IMR-90 (cell line): ENCODE data around the gene NPIPB8. TPM values are rescaled to one million over a fixed set of nuclear protein-coding genes. Genes with fewer than 3 reads are reported as not detected.

Experiments
- ATAC-seq: fragments of 200-7000 bp; cut with Tn5 transposase; 2 replicates; pipeline ENCODE4 v1.9.1; 2020; ENCODE audit warnings: low read depth, mild to moderate bottlenecking, moderate library complexity
- BruUV-seq: library from RNA; stranded (reverse); fragments of 400-500 nt; replicated peaks from 2 replicates; lab custom pipeline; 2021; lab: Mats Ljungman, UMichigan
- CTCF ChIA-PET: fragments of 300-600 bp; formaldehyde crosslinking; extraction: SDS; loops from one replicate; lab custom pipeline; 2021; ENCODE audit warnings: antibody characterized with exemption; lab: Yijun Ruan, JAX
- POLR2A ChIA-PET: fragments of 300-600 bp; sonication (Branson Sonifier 250); formaldehyde crosslinking; loops from one replicate; lab custom pipeline; 2022; ENCODE audit warnings: antibody characterized with exemption; ENCODE audit not compliant: unreplicated experiment; lab: Charles Lee
- DNase-seq: peaks from one replicate; pipeline ENCODE4 v3.0.0; 2013
- H2AFZ ChIP-seq: replicated peaks from 2 replicates; pipeline ENCODE3; 2013; ENCODE audit warnings: low read length, mild to moderate bottlenecking; ENCODE audit not compliant: poor library complexity
- H2AK5ac ChIP-seq: 2 replicates; pipeline ENCODE4 v1.6.1; 2013; ENCODE audit warnings: low read depth, low read length, inconsistent platforms
- H2AK9ac ChIP-seq: replicated peaks from 2 replicates; pipeline ENCODE3; 2013; ENCODE audit warnings: mild to moderate bottlenecking, low read depth, low read length, moderate library complexity; ENCODE audit not compliant: poor library complexity
- H2BK120ac ChIP-seq: 2 replicates; pipeline ENCODE4 v1.6.1; 2013; ENCODE audit warnings: low read depth, low read length, inconsistent platforms
- H2BK15ac ChIP-seq: 3 replicates; pipeline ENCODE4 v1.6.1; 2013; ENCODE audit warnings: low read depth, low read length, inconsistent platforms
- H2BK20ac ChIP-seq: 2 replicates; pipeline ENCODE4 v1.6.1; 2013; ENCODE audit warnings: low read depth, mild to moderate bottlenecking, inconsistent platforms, low read length, moderate library complexity
- H2BK5ac ChIP-seq: 2 replicates; pipeline ENCODE4 v1.6.1; 2013; ENCODE audit warnings: mild to moderate bottlenecking, low read depth, low read length, inconsistent platforms; ENCODE audit not compliant: poor library complexity, severe bottlenecking
- H3K14ac ChIP-seq: replicated peaks from 2 replicates; pipeline ENCODE4 v1.6.1; 2013; ENCODE audit warnings: low read depth, low read length, inconsistent platforms
- H3K18ac ChIP-seq: 2 replicates; pipeline ENCODE4 v1.6.1; 2013; ENCODE audit warnings: low read depth, low read length, control low read depth
- H3K23ac ChIP-seq: 2 replicates; pipeline ENCODE4 v1.6.1; 2013; ENCODE audit warnings: low read depth, low read length, inconsistent platforms
- H3K27ac ChIP-seq: 2 replicates; pipeline ENCODE4 v1.5.1; 2013; ENCODE audit warnings: mild to moderate bottlenecking, control low read depth, low read length; ENCODE audit not compliant: insufficient read depth
- H3K27me3 ChIP-seq: 2 replicates; pipeline ENCODE4 v1.6.1; 2013; ENCODE audit warnings: low read length; ENCODE audit not compliant: control insufficient read depth, insufficient read depth
- H3K36me3 ChIP-seq: 2 replicates; pipeline ENCODE4 v1.6.1; 2013; ENCODE audit warnings: low read length, mixed read lengths; ENCODE audit not compliant: control insufficient read depth, insufficient read depth
- H3K4ac ChIP-seq: 2 replicates; pipeline ENCODE4 v1.6.1; 2013; ENCODE audit warnings: low read depth, low read length, inconsistent platforms
- H3K4me1 ChIP-seq: 2 replicates; pipeline ENCODE4 v1.6.1; 2013; ENCODE audit warnings: low read length, mixed read lengths; ENCODE audit not compliant: control insufficient read depth, insufficient read depth
- H3K4me2 ChIP-seq: 2 replicates; pipeline ENCODE4 v1.6.1; 2013; ENCODE audit warnings: low read depth, mild to moderate bottlenecking, control low read depth, low read length, moderate library complexity
- H3K4me3 ChIP-seq: 2 replicates; pipeline ENCODE4 v1.5.1; 2013; ENCODE audit warnings: low read depth, mild to moderate bottlenecking, control low read depth, low read length, moderate library complexity; ENCODE audit not compliant: insufficient read depth
- H3K56ac ChIP-seq: 2 replicates; pipeline ENCODE4 v1.6.1; 2013; ENCODE audit warnings: low read length, inconsistent platforms; ENCODE audit not compliant: insufficient read depth; ENCODE audit errors: extremely low read depth
- H3K79me1 ChIP-seq, 2 experiments: 2 replicates each; pipeline ENCODE4 v1.6.1; 2013; ENCODE audit warnings: low read length in 2 of 2, inconsistent platforms in 1 of 2, low read depth in 1 of 2
- H3K9ac ChIP-seq: 2 replicates; pipeline ENCODE4 v1.6.1; 2013; ENCODE audit warnings: low read depth, low read length, control low read depth
- H3K9me1 ChIP-seq: 2 replicates; pipeline ENCODE4 v1.6.1; 2013; ENCODE audit warnings: low read length, inconsistent platforms; ENCODE audit not compliant: insufficient read depth
- H3K9me3 ChIP-seq: 2 replicates; pipeline ENCODE4 v1.6.1; 2013; ENCODE audit warnings: low read length; ENCODE audit not compliant: control insufficient read depth, insufficient read depth
- H4K20me1 ChIP-seq: 2 replicates; pipeline ENCODE4 v1.6.1; 2013; ENCODE audit warnings: low read length, inconsistent platforms; ENCODE audit not compliant: insufficient read depth
- H4K5ac ChIP-seq: 2 replicates; pipeline ENCODE4 v1.6.1; 2013; ENCODE audit warnings: mild to moderate bottlenecking, low read depth, low read length, control low read depth
- H4K8ac ChIP-seq, 2 experiments: 2 replicates each; pipeline ENCODE4 v1.6.1; 2013; ENCODE audit warnings: low read depth in 2 of 2, low read length in 2 of 2, control low read depth in 1 of 2, inconsistent platforms in 1 of 2
- H4K91ac ChIP-seq: 2 replicates; pipeline ENCODE4 v1.6.1; 2013; ENCODE audit warnings: low read depth, low read length, inconsistent platforms; ENCODE audit not compliant: insufficient read depth
- BHLHE40 ChIP-seq: fragments of 150-350 bp; IDR thresholded peaks from 2 replicates; pipeline ENCODE4 v1.6.1; 2016; ENCODE audit warnings: mild to moderate bottlenecking, low read depth, low read length
- CEBPB ChIP-seq: IDR thresholded peaks from 2 replicates; pipeline ENCODE4 v1.6.1; 2012; ENCODE audit warnings: low read depth, low read length, improper control_type of control experiment
- CHD1 ChIP-seq: IDR thresholded peaks from 2 replicates; pipeline ENCODE4 v1.6.1; 2012; ENCODE audit warnings: low read depth, low read length, improper control_type of control experiment
- CTCF ChIP-seq: conservative IDR thresholded peaks from 2 replicates; pipeline ENCODE4 v1.5.1; 2012; ENCODE audit warnings: mild to moderate bottlenecking, low read depth, low read length, improper control_type of control experiment
- ELK1 ChIP-seq: fragments of 150-350 bp; IDR thresholded peaks from 2 replicates; pipeline ENCODE4 v1.6.1; 2016; ENCODE audit warnings: low read depth, mild to moderate bottlenecking, low read length, moderate library complexity, borderline replicate concordance
- FOS ChIP-seq: fragments of 150-350 bp; IDR thresholded peaks from 2 replicates; pipeline ENCODE4 v1.6.1; 2016; ENCODE audit warnings: low read depth, low read length
- MAFK ChIP-seq: IDR thresholded peaks from 2 replicates; pipeline ENCODE4 v1.6.1; 2012; ENCODE audit warnings: low read depth, low read length, improper control_type of control experiment
- MAZ ChIP-seq: IDR thresholded peaks from 2 replicates; pipeline ENCODE4 v1.6.1; 2012; ENCODE audit warnings: low read depth, mild to moderate bottlenecking, low read length, improper control_type of control experiment, moderate library complexity, borderline replicate concordance
- MXI1 ChIP-seq: IDR thresholded peaks from 2 replicates; pipeline ENCODE4 v1.6.1; 2012; ENCODE audit warnings: low read depth, mild to moderate bottlenecking, low read length, moderate library complexity, borderline replicate concordance
- NFE2L2 ChIP-seq: fragments of 150-350 bp; IDR thresholded peaks from 2 replicates; pipeline ENCODE4 v1.6.1; 2016; ENCODE audit warnings: low read depth, mild to moderate bottlenecking, low read length
- POLR2A ChIP-seq: IDR thresholded peaks from 2 replicates; pipeline ENCODE4 v1.6.1; 2012; ENCODE audit warnings: mild to moderate bottlenecking, low read depth, low read length
- RAD21 ChIP-seq: IDR thresholded peaks from 2 replicates; pipeline ENCODE4 v1.6.1; 2012; ENCODE audit warnings: low read length, improper control_type of control experiment
- RCOR1 ChIP-seq: IDR thresholded peaks from 2 replicates; pipeline ENCODE4 v1.6.1; 2012; ENCODE audit warnings: mild to moderate bottlenecking, low read length, improper control_type of control experiment; ENCODE audit not compliant: insufficient replicate concordance
- SMC3 ChIP-seq: fragments of 150-350 bp; IDR thresholded peaks from 2 replicates; pipeline ENCODE4 v1.6.1; 2016; ENCODE audit warnings: low read depth, mild to moderate bottlenecking, antibody characterized with exemption, low read length, moderate library complexity
- USF2 ChIP-seq: fragments of 150-350 bp; IDR thresholded peaks from 2 replicates; pipeline ENCODE4 v1.6.1; 2017; ENCODE audit warnings: mild to moderate bottlenecking, antibody characterized with exemption, low read length, low read depth
- WGBS, 2 experiments: methylation state at CpG; one replicate each; pipeline versions ENCODE4 v1.1.5 to v1.1.7; 2013; ENCODE audit warnings: missing lambda C conversion rate in 2 of 2; ENCODE audit not compliant: insufficient read length in 1 of 2; ENCODE audit errors: extremely low coverage in 2 of 2; 5-methylcytosine and 5-hydroxymethylcytosine counted together
- dilution Hi-C: fragments of 300-500 bp; cut with HindIII; formaldehyde crosslinking; loops from one replicate; pipeline ENCODE4 v1.14.3; 2018; ENCODE audit warnings: low sequenced_read_pairs; ENCODE audit not compliant: unreplicated experiment
- in situ Hi-C: fragments of 300-500 bp; cut with MboI; formaldehyde crosslinking; loops from 3 replicates; pipeline ENCODE4 v1.14.3; 2019; ENCODE audit warnings: low sequenced_read_pairs, inconsistent platforms, mixed read lengths
- intact Hi-C: fragments of 100-400 bp; cut with micrococcal nuclease; formaldehyde crosslinking; loops from 2 replicates; pipeline ENCODE4 v1.10.0; 2022
- polyA plus RNA-seq, 3 experiments: library from polyadenylated mRNA; depleted of rRNA; stranded (reverse); fragments of >200 nt; gene quantifications; 2 replicates each; pipeline ENCODE4 v1.2.3, GENCODE V29; 2012; ENCODE audit warnings: low replicate concordance in 1 of 3
- total RNA-seq: library from RNA; depleted of rRNA; stranded (reverse); fragments of >200 nt; gene quantifications from 2 replicates; pipeline ENCODE4 v1.2.3, GENCODE V29; 2012

NPIPB8 gene
- total and polyA plus RNA-seq, 2 of the 4 experiments (the other 2 are of a cell fraction) = not detected

DNA sequence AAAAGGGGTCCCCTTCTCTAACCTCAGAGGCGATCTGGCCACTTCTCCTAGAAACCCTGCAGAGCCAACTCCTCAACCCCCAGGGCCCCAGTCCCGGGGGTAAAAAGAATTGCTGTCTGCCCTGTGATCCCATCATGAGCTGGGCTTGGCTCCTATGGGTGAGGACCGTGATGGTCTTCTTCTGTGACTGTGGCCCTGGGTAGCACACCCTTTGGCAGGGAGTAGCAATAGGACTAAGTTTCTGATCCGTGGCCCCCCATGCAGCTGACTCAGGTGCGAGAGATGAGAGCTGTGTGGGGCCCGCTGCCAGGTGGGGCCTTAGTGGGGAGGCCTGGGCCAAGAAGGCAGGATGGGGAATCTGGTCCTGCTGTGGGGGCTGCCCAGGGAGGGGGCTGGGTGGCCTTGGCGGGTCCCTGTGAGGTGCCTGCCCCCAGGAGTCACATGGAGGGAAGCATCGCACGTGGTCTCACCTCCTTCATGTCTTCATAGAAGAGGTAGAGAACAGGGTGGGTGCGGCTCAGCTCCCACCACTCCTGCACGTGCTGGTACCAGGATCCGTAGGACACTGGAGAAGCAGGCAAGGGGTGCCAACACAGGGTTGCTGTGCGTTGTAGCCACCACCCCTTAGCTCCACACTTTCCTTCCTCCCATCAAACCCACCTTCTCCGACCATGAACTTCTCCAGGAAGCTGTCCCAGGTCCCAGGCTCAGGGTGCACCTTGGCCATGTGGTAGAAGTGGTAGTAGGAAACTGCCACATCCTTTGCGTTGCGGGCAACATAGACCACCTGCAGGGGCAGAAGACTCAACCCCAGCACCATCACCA, 31.4 kb upstream of the NPIPB8 start:
- no peak overlapping the region for H3K4me2 ChIP-seq
- no peak overlapping the region for H4K91ac ChIP-seq
- intact Hi-C loops (no loop called here), in situ Hi-C loops (loop anchor here (10.0 kb wide), 1 partner anchor 312 kb away; the partner anchor contains the start of gene SBK1), dilution Hi-C loops (no loop called here)
- H3K14ac ChIP-seq = no peak overlapping the region
- CTCF ChIA-PET = no interaction called here
- no peaks in the 10 kb centered on the region for H3K9me3 ChIP-seq
- ATAC-seq (no peak), DNase-seq (no peak)
- H3K27ac ChIP-seq = no peak overlapping the region
- no peak overlapping the region for H2BK20ac ChIP-seq
- no peak overlapping the region for H2BK5ac ChIP-seq
- no peak overlapping the region for H4K5ac ChIP-seq
- no peak overlapping the region for H3K56ac ChIP-seq
- H2AK9ac ChIP-seq = peak overlapping the region; percentile 61
- no peak overlapping the region for H3K23ac ChIP-seq
- no peak overlapping the region for H3K9ac ChIP-seq
- peaks cover 46% of the 10 kb centered on the region for H3K27me3 ChIP-seq
- H3K4me3 ChIP-seq = no peak overlapping the region
- no peak overlapping the region for H4K8ac ChIP-seq
- H3K79me1 ChIP-seq = no peaks in the 10 kb centered on the region
- no peak overlapping the region for H3K18ac ChIP-seq
- H2AFZ ChIP-seq = no peak overlapping the region
- no TSS peak for BruUV-seq
- H3K4ac ChIP-seq = no peak overlapping the region
- no peaks in the 10 kb centered on the region for H4K20me1 ChIP-seq
- H3K36me3 ChIP-seq = no peaks in the 10 kb centered on the region
- H2BK15ac ChIP-seq = no peak overlapping the region
- no peak overlapping the region for H2BK120ac ChIP-seq
- POLR2A ChIA-PET = interaction anchor here (0.6 kb wide), 1 partner anchor 22 kb away, joined by 7 read pairs; no protein-coding TSS in a partner anchor
- no peaks in the 10 kb centered on the region for H3K9me1 ChIP-seq
- no peak overlapping the region for H2AK5ac ChIP-seq
- WGBS, 2 experiments = 82% methylated on average over 9 of the region's 16 CpGs; no CpG with 5 or more reads in 1 of the 2 experiments
- H3K4me1 ChIP-seq = no peaks in the 10 kb centered on the region; the same call in 1 of the 2 replicates
- no peak for TF ChIP-seq RCOR1
- TF ChIP-seq CTCF = no peak
- no peak for TF ChIP-seq MAZ
- no peak for TF ChIP-seq MXI1
- no peak for TF ChIP-seq CEBPB
- TF ChIP-seq CHD1 = no peak
- no peak for TF ChIP-seq FOS
- TF ChIP-seq RAD21 = no peak
- TF ChIP-seq NFE2L2 = no peak
- no peak for TF ChIP-seq ELK1
- TF ChIP-seq POLR2A = no peak
- TF ChIP-seq MAFK = no peak
- TF ChIP-seq USF2 = no peak
- TF ChIP-seq SMC3 = no peak
- no peak for TF ChIP-seq BHLHE40
